ENCODE measurements around the gene METTL5.
A peak's percentile ranks its signal among the peaks of the same experiment; 100 is the strongest.

METTL5 gene

DNA sequence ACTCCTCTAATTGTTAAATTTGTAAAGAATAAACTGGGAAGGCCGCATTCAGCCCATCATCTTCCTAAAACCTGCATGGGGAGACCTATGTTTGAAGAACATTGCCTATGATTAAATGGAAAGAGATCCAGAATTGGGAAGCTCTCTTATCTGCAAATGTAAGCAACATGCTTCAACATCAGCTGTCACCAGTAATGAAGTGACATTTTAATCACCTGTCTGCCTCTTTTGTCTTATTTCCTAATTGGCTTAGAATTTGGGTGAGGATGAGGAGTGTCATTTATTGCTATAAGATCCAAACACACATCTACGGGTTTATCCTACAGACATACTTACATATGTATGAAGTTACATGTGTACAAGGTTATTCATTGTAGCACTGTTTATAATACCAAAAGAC lies 52.1 kb downstream of the METTL5 start:
- TF ChIP-seq, protein P1, sequence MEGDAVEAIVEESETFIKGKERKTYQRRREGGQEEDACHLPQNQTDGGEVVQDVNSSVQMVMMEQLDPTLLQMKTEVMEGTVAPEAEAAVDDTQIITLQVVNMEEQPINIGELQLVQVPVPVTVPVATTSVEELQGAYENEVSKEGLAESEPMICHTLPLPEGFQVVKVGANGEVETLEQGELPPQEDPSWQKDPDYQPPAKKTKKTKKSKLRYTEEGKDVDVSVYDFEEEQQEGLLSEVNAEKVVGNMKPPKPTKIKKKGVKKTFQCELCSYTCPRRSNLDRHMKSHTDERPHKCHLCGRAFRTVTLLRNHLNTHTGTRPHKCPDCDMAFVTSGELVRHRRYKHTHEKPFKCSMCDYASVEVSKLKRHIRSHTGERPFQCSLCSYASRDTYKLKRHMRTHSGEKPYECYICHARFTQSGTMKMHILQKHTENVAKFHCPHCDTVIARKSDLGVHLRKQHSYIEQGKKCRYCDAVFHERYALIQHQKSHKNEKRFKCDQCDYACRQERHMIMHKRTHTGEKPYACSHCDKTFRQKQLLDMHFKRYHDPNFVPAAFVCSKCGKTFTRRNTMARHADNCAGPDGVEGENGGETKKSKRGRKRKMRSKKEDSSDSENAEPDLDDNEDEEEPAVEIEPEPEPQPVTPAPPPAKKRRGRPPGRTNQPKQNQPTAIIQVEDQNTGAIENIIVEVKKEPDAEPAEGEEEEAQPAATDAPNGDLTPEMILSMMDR (IDR thresholded peaks at IDR 0.05), result no peak
- TF ChIP-seq ZFX (IDR thresholded peaks at IDR 0.05; ENCODE audit: borderline replicate concordance), result no peak
- H3K27ac ChIP-seq, result no peak overlapping the region

DNA sequence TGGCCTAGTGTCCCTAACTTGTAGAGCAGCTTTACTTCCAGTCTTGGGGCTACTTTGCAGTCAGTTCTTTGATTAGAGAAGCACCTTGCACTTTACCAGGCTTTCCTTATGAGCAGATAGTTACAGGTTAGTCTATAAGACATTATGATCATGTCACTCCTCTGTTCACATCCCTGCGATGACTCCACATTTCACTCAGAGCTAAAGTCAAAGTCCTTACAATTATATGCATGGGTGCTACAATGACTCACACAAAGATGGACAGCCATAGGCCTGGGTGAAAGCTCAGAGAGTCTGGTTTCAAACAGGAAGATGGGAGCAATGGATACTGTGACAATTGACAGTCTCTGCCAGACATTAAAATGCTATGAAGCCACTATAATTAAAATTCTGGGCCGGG lies 53.1 kb downstream of the METTL5 start:
- H3K27ac ChIP-seq, result no peak overlapping the region
- TF ChIP-seq, protein P1 (IDR thresholded peaks at IDR 0.05), result no peak
- TF ChIP-seq ZFX (IDR thresholded peaks at IDR 0.05; ENCODE audit: borderline replicate concordance), result no peak

DNA sequence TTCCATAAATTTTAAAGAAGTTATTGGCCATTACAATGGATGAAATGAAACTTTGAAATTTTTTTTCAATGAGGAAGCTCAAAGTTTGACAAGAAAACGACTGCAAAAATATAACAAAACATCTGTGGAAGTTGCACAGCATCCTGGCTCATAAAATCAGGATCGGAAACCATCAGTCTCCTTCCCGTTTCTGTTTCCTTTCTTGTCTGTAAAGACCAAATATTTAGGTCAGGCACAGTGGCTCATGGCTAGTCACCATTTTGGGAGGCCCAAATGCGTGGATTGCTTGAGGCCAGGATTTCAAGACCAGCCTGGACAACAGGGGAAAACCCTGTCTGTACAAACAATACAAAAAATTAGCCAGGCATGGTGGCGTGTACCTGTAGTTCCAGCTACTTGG lies 53.7 kb downstream of the METTL5 start:
- TF ChIP-seq, protein P1 (IDR thresholded peaks at IDR 0.05), result no peak
- no peak for TF ChIP-seq ZFX (IDR thresholded peaks at IDR 0.05; ENCODE audit: borderline replicate concordance)
- no peak overlapping the region for H3K27ac ChIP-seq

DNA sequence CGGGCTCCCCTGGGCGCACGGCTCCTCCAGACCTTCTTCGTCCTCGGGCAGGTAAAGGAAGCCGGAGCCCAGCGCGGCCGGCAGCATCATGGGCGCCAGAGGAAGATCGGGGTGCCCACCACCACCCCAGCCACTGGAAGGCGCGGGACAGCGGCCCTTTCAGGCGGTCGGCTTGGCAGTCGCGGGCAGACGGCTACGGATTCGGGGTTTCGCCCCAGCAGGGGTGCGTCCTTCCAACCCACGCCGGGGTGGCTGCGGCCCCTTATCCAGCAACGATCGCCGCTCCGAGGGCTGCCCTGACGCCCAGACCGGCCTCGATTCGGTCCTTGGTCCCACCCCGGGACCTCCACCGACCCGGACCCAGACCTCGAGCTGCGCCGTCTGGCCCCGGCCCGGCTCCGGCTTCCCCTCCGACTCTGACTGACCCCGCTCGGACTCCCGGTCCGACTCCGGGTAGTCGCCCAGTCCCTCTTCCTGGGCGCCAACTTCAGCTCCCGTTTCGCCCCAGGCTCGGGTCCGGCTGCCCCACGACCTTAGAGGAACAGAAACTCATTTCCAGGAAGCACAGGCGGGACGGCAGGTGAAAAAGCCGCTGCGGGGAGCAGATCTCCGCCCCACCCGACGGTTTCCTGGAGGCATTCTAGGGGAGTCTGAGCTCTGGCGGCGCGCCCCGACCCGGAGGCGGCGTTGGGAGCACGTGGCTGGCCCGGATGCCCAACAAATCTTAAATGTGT lies 56.3 kb downstream of the METTL5 start:
- TF ChIP-seq ZFX (IDR thresholded peaks at IDR 0.05; ENCODE audit: borderline replicate concordance), result no peak
- TF ChIP-seq, protein P1 (IDR thresholded peaks at IDR 0.05), result no peak
- H3K27ac ChIP-seq, result no peak overlapping the region

DNA sequence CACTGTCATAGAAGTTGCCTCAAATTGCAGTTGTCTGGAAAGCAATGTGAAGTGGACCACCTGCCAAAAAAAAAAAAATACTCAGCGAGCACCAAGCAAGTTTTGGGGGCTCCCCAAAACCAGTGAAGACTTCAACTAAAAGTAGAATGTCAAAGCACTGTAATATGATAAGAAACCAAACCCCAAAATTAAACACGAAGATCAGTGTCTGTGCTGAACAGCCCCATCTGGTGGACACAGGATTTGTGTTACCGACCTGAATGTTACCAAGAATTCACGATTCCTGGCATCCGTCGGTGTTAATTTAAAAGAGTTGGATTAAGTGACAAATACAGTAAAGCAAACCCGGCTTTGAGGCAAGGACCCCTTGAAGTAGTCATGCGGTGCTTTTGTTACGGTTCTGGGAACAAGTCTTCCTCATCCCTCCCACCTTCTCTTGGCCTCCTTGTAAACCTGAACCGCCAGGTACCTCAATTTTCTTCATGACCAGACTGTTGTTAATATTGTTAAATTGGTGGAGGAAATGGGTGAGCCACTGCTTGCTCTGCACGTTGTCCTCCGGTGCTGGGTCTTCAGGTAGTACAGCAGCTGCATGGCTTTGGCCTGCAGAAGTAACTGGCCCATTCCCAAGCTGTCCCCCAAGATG lies 57.3 kb downstream of the METTL5 start:
- no peak overlapping the region for H3K27ac ChIP-seq
- TF ChIP-seq, protein P1 (IDR thresholded peaks at IDR 0.05), result peak; percentile 73
- no peak for TF ChIP-seq ZFX (IDR thresholded peaks at IDR 0.05; ENCODE audit: borderline replicate concordance)

DNA sequence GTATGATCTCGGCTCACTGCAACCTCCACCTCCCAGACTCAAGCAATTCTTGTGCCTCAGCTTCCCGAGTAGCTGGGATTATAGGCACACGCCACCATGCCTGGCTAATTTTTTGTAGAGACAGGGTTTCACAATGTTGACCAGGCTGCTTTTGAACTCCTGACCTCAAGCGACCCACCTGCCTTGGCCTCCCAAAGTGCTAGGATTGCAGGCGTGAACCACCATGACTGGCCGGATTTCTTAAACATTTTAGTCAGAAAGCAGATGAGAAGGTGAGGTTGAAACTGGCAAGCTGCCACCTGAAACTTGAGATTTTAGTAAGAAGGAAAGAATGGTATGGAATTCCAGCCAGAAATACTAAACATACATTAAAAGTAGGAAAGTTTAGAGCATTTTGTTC lies 59.2 kb downstream of the METTL5 start:
- TF ChIP-seq, protein P1 (IDR thresholded peaks at IDR 0.05), result no peak
- no peak for TF ChIP-seq ZFX (IDR thresholded peaks at IDR 0.05; ENCODE audit: borderline replicate concordance)
- no peak overlapping the region for H3K27ac ChIP-seq

DNA sequence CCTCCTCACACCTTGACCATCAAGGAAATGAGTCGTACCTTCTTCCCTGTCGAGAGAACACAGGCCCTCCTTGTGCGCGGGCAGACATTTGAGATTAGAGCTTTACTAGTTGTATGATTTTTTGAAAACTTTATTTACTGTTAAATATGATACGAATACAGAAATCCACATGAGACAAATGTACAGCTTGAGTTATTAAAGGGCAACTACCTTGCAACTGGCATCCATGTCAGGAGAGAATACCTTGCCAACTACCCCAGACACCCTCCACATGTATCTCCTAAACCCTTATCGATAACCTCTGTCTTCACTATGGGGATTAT lies 62.8 kb downstream of the METTL5 start:
- TF ChIP-seq, protein P1 (IDR thresholded peaks at IDR 0.05), result no peak
- TF ChIP-seq ZFX (IDR thresholded peaks at IDR 0.05; ENCODE audit: borderline replicate concordance), result no peak
- H3K27ac ChIP-seq, result no peak overlapping the region
